H9 (cell line): ENCODE measurements around the gene BRCC3. TPM values are rescaled to one million over a fixed set of nuclear protein-coding genes. Genes with fewer than 3 reads are reported as not detected.

Experiments used
- DNase-seq: peaks from one replicate; pipeline ENCODE4 v3.0.0-alpha.2; 2017
- H2AFZ ChIP-seq: one replicate; pipeline ENCODE4 v1.6.1; 2013; ENCODE audit warnings: mild to moderate bottlenecking, low read length, control low read depth, moderate library complexity
- H2AK5ac ChIP-seq: 2 replicates; pipeline ENCODE4 v1.6.1; 2013; ENCODE audit warnings: low read length, control low read depth, mixed read lengths; ENCODE audit not compliant: insufficient read length
- H2BK120ac ChIP-seq: one replicate; pipeline ENCODE4 v1.6.1; 2013; ENCODE audit warnings: low read depth, mild to moderate bottlenecking, low read length, control low read depth, inconsistent platforms; ENCODE audit not compliant: poor library complexity, severe bottlenecking
- H2BK12ac ChIP-seq: 2 replicates; pipeline ENCODE4 v1.6.1; 2013; ENCODE audit warnings: low read length, control low read depth, mixed read lengths, low read depth; ENCODE audit not compliant: insufficient read length
- H2BK15ac ChIP-seq: 2 replicates; pipeline ENCODE4 v1.6.1; 2013; ENCODE audit warnings: low read depth, low read length, control low read depth
- H2BK20ac ChIP-seq: one replicate; pipeline ENCODE4 v1.6.1; 2013; ENCODE audit warnings: low read depth, mild to moderate bottlenecking, low read length, control low read depth, inconsistent platforms; ENCODE audit not compliant: poor library complexity, severe bottlenecking
- H2BK5ac ChIP-seq: 2 replicates; pipeline ENCODE4 v1.6.1; 2013; ENCODE audit warnings: low read length, control low read depth, mixed read lengths; ENCODE audit not compliant: insufficient read length
- H3K14ac ChIP-seq: 2 replicates; pipeline ENCODE4 v1.6.1; 2013; ENCODE audit warnings: low read length, control low read depth; ENCODE audit not compliant: insufficient read depth
- H3K18ac ChIP-seq: 2 replicates; pipeline ENCODE4 v1.6.1; 2013; ENCODE audit warnings: low read depth, mild to moderate bottlenecking, mixed read lengths, low read length, control low read depth; ENCODE audit not compliant: insufficient read length
- H3K23ac ChIP-seq: 2 replicates; pipeline ENCODE4 v1.6.1; 2013; ENCODE audit warnings: low read length, control low read depth, mixed read lengths, low read depth; ENCODE audit not compliant: insufficient read length
- H3K23me2 ChIP-seq: 2 replicates; pipeline ENCODE4 v1.6.1; 2013; ENCODE audit warnings: low read depth, mild to moderate bottlenecking, mixed read lengths, low read length, control low read depth; ENCODE audit not compliant: insufficient read length, poor library complexity, severe bottlenecking
- H3K27ac ChIP-seq: 2 replicates; pipeline ENCODE4 v1.5.1; 2013; ENCODE audit warnings: low read length, control low read depth, mixed read lengths, low read depth; ENCODE audit not compliant: insufficient read length
- H3K27me3 ChIP-seq: 2 replicates; pipeline ENCODE4 v1.6.1; 2013; ENCODE audit warnings: low read length, control low read depth, inconsistent platforms; ENCODE audit not compliant: insufficient read depth
- H3K4ac ChIP-seq: 2 replicates; pipeline ENCODE4 v1.6.1; 2013; ENCODE audit warnings: low read depth, mild to moderate bottlenecking, control low read depth, inconsistent platforms, low read length, moderate library complexity
- H3K4me1 ChIP-seq: 2 replicates; pipeline ENCODE4 v1.6.1; 2013; ENCODE audit warnings: low read length, control low read depth, inconsistent platforms; ENCODE audit not compliant: insufficient read depth
- H3K4me2 ChIP-seq: 2 replicates; pipeline ENCODE4 v1.6.1; 2013; ENCODE audit warnings: low read length, control low read depth, mixed read lengths; ENCODE audit not compliant: insufficient read length, insufficient read depth
- H3K56ac ChIP-seq: 2 replicates; pipeline ENCODE4 v1.6.1; 2013; ENCODE audit warnings: low read depth, mild to moderate bottlenecking, mixed read lengths, low read length, control low read depth; ENCODE audit not compliant: insufficient read length
- H3K79me1 ChIP-seq: 2 replicates; pipeline ENCODE4 v1.6.1; 2013; ENCODE audit warnings: low read depth, mild to moderate bottlenecking, moderate library complexity, low read length, control low read depth, inconsistent platforms; ENCODE audit not compliant: insufficient read depth, poor library complexity, severe bottlenecking
- H3K79me2 ChIP-seq: 2 replicates; pipeline ENCODE4 v1.6.1; 2013; ENCODE audit warnings: low read length, control low read depth, inconsistent platforms; ENCODE audit not compliant: insufficient read depth
- H3K9ac ChIP-seq: 2 replicates; pipeline ENCODE4 v1.6.1; 2013; ENCODE audit warnings: low read length, control low read depth, mixed read lengths; ENCODE audit not compliant: insufficient read length; ENCODE audit errors: extremely low read depth
- H3K9me3 ChIP-seq: one replicate; pipeline ENCODE4 v1.6.1; 2013; ENCODE audit warnings: low read depth, low read length, inconsistent platforms; ENCODE audit not compliant: control insufficient read depth
- H3T11ph ChIP-seq: one replicate; pipeline ENCODE4 v1.6.1; 2013; ENCODE audit warnings: mild to moderate bottlenecking, low read length, control low read depth, inconsistent platforms
- H4K20me1 ChIP-seq: one replicate; pipeline ENCODE4 v1.6.1; 2013; ENCODE audit not compliant: control insufficient read depth, insufficient read length, insufficient read depth
- H4K5ac ChIP-seq: 2 replicates; pipeline ENCODE4 v1.6.1; 2013; ENCODE audit warnings: low read depth, mild to moderate bottlenecking, mixed read lengths, low read length, control low read depth; ENCODE audit not compliant: insufficient read length
- H4K8ac ChIP-seq: replicated peaks from 2 replicates; pipeline ENCODE4 v1.6.1; 2013; ENCODE audit warnings: low read length, control low read depth, mixed read lengths, low read depth; ENCODE audit not compliant: insufficient read length
- H4K91ac ChIP-seq: 2 replicates; pipeline ENCODE4 v1.6.1; 2013; ENCODE audit warnings: low read depth, mild to moderate bottlenecking, moderate library complexity, mixed read lengths, low read length, control low read depth; ENCODE audit not compliant: insufficient read length
- H3K27ac Mint-ChIP-seq, 3 experiments: 2 replicates in 2 of 3; 3 replicates in 1 of 3; pipeline ENCODE4 v1.8.0; 2020 to 2021; ENCODE audit warnings: mixed read lengths in 3 of 3, mild to moderate bottlenecking in 1 of 3, moderate library complexity in 1 of 3
- H3K27me3 Mint-ChIP-seq: 2 replicates; pipeline ENCODE4 v1.8.0; 2021; ENCODE audit warnings: low read depth, mild to moderate bottlenecking, moderate library complexity, mixed read lengths
- H3K36me3 Mint-ChIP-seq, 3 experiments: 2 replicates in 2 of 3; 3 replicates in 1 of 3; pipeline ENCODE4 v1.8.0; 2020 to 2021; ENCODE audit warnings: low read depth in 3 of 3, mixed read lengths in 3 of 3; ENCODE audit not compliant: insufficient read depth in 1 of 3
- H3K4me1 Mint-ChIP-seq, 2 experiments: 2 replicates each; pipeline ENCODE4 v1.8.0; 2020; ENCODE audit warnings: mixed read lengths in 2 of 2
- H3K4me3 Mint-ChIP-seq, 2 experiments: 2 replicates in 1 of 2; 3 replicates in 1 of 2; pipeline ENCODE4 v1.8.0; 2020 to 2021; ENCODE audit warnings: mild to moderate bottlenecking in 2 of 2, mixed read lengths in 2 of 2, moderate library complexity in 1 of 2
- H3K9me3 Mint-ChIP-seq, 2 experiments: 2 replicates in 1 of 2; 3 replicates in 1 of 2; pipeline ENCODE4 v1.8.0; 2020; ENCODE audit warnings: mild to moderate bottlenecking in 2 of 2, mixed read lengths in 2 of 2, moderate library complexity in 1 of 2
- CTCF ChIP-seq: fragments of 200-600 bp; sonication (generic); conservative IDR thresholded peaks from 3 replicates; pipeline ENCODE4 v1.8.0; 2021; ENCODE audit warnings: antibody characterized with exemption, mild to moderate bottlenecking
- WGBS: extraction: QIAGEN DNeasy Blood & Tissue Kit; methylation state at CpG from one replicate; pipeline ENCODE4 v1.1.7; 2013; ENCODE audit warnings: missing lambda C conversion rate, low lambda C conversion rate, mixed read lengths; ENCODE audit not compliant: insufficient read length; ENCODE audit errors: extremely low coverage; 5-methylcytosine and 5-hydroxymethylcytosine counted together
- total RNA-seq: library from RNA; stranded (reverse); gene quantifications from 2 replicates; pipeline ENCODE4 v1.2.1, GENCODE V29; 2021

Gene BRCC3
- total RNA-seq, 1 experiment from 2014 or later, result 27.3 TPM

GRCh38 chrX:155115174-155115819 is 44.0 kb downstream of the BRCC3 start:
- H3K4me1 ChIP-seq, result no peaks in the 10 kb centered on the region
- no peak overlapping the region for H3K56ac ChIP-seq
- no peaks in the 10 kb centered on the region for H3K4me1 Mint-ChIP-seq
- H3K23me2 ChIP-seq, result no peaks in the 10 kb centered on the region
- TF ChIP-seq CTCF, result no peak
- H2BK5ac ChIP-seq, result no peak overlapping the region
- no peak overlapping the region for H4K5ac ChIP-seq
- no peak overlapping the region for H3K18ac ChIP-seq
- H3K27me3 ChIP-seq, result no peaks in the 10 kb centered on the region
- H3K27me3 Mint-ChIP-seq, result no peaks in the 10 kb centered on the region
- H4K20me1 ChIP-seq, result no peaks in the 10 kb centered on the region
- no peak overlapping the region for H2BK120ac ChIP-seq
- no peaks in the 10 kb centered on the region for H3K79me2 ChIP-seq
- H3K9ac ChIP-seq, result no peak overlapping the region
- no peak overlapping the region for H2BK15ac ChIP-seq
- WGBS, result no CpG with 5 or more reads among the region's 1 CpG
- no peak for DNase-seq
- no peak overlapping the region for H2BK20ac ChIP-seq
- H3K23ac ChIP-seq, result no peak overlapping the region
- no peak overlapping the region for H3K14ac ChIP-seq
- H4K8ac ChIP-seq, result no peak overlapping the region
- no peak overlapping the region for H4K91ac ChIP-seq
- H3K9me3 ChIP-seq, result peaks cover 29% of the 10 kb centered on the region
- no peak overlapping the region for H2BK12ac ChIP-seq
- no peak overlapping the region for H3K4ac ChIP-seq
- H3T11ph ChIP-seq, result no peak overlapping the region
- no peak overlapping the region for H3K4me3 Mint-ChIP-seq
- H3K4me2 ChIP-seq, result no peak overlapping the region
- no peak overlapping the region for H3K27ac Mint-ChIP-seq
- H3K36me3 Mint-ChIP-seq, result peaks cover 11 to 48% (median 23%) of the 10 kb centered on the region in 3 experiments
- H3K27ac ChIP-seq, result no peak overlapping the region
- H3K9me3 Mint-ChIP-seq, result peaks cover 69 to 74% of the 10 kb centered on the region in 2 experiments
- H2AK5ac ChIP-seq, result no peak overlapping the region
- H2AFZ ChIP-seq, result no peak overlapping the region
- H3K79me1 ChIP-seq, result no peaks in the 10 kb centered on the region
